ENCODE measurements around the gene TEX29.

GRCh38 chr13:111313911-111314425, 6.5 kb upstream of the TEX29 start:
- TF ChIP-seq CTCF (conservative IDR thresholded peaks at IDR 0.05; ENCODE audit: low read depth, low read length) (no peak), MXI1 (IDR thresholded peaks at IDR 0.05; ENCODE audit: borderline replicate concordance, low read depth, low read length) (no peak), RAD21 (IDR thresholded peaks at IDR 0.05; ENCODE audit: low read length) (no peak), CEBPB (IDR thresholded peaks at IDR 0.05; ENCODE audit: low read depth, low read length) (no peak), BHLHE40 (IDR thresholded peaks at IDR 0.05; ENCODE audit: low read depth, low read length) (no peak), SMC3 (IDR thresholded peaks at IDR 0.05; ENCODE audit: low read depth, low read length) (no peak), POLR2A (IDR thresholded peaks at IDR 0.05; ENCODE audit: low read depth, low read length) (no peak), FOS (IDR thresholded peaks at IDR 0.05; ENCODE audit: low read depth, low read length) (no peak), NFE2L2 (IDR thresholded peaks at IDR 0.05; ENCODE audit: low read depth, low read length) (no peak), RCOR1 (IDR thresholded peaks at IDR 0.05; ENCODE audit: insufficient replicate concordance, low read length) (no peak), MAZ (IDR thresholded peaks at IDR 0.05; ENCODE audit: borderline replicate concordance, low read depth, low read length) (no peak), RFX5 (IDR thresholded peaks at IDR 0.05; ENCODE audit: low read depth, low read length) (no peak), MAFK (IDR thresholded peaks at IDR 0.05; ENCODE audit: low read depth, low read length) (no peak), USF2 (IDR thresholded peaks at IDR 0.05; ENCODE audit: low read depth, low read length) (no peak)

Measured in IMR-90 (cell line).